Trophoblast cell (in vitro differentiated cells and primary cell): ENCODE results near the gene ZNF148.

Source experiments
- DNase-seq, 2 donors: peaks; one replicate each; pipeline ENCODE4 v3.0.0-alpha.2; 2016
- H2AFZ ChIP-seq: 2 replicates; pipeline ENCODE4 v1.6.1; 2013; ENCODE audit warnings: low read length, moderate library complexity, mild to moderate bottlenecking; ENCODE audit not compliant: insufficient read depth, poor library complexity
- H2AK5ac ChIP-seq: 2 replicates; pipeline ENCODE4 v1.6.1; 2013; ENCODE audit warnings: mild to moderate bottlenecking, low read length
- H2BK120ac ChIP-seq: 2 replicates; pipeline ENCODE4 v1.6.1; 2013; ENCODE audit warnings: low read length, mild to moderate bottlenecking, moderate library complexity; ENCODE audit not compliant: insufficient read depth, poor library complexity
- H2BK12ac ChIP-seq: 2 replicates; pipeline ENCODE4 v1.6.1; 2013; ENCODE audit warnings: mild to moderate bottlenecking, low read length, moderate library complexity
- H2BK5ac ChIP-seq: 2 replicates; pipeline ENCODE4 v1.6.1; 2013; ENCODE audit warnings: low read length, low read depth, moderate library complexity, mild to moderate bottlenecking; ENCODE audit not compliant: poor library complexity
- H3K14ac ChIP-seq: 2 replicates; pipeline ENCODE4 v1.6.1; 2013; ENCODE audit warnings: mild to moderate bottlenecking, low read length
- H3K18ac ChIP-seq: 2 replicates; pipeline ENCODE4 v1.6.1; 2013; ENCODE audit warnings: mild to moderate bottlenecking, low read length
- H3K23ac ChIP-seq: 2 replicates; pipeline ENCODE4 v1.6.1; 2013; ENCODE audit warnings: low read length
- H3K27ac ChIP-seq: 2 replicates; pipeline ENCODE4 v1.5.1; 2013; ENCODE audit warnings: low read depth, mild to moderate bottlenecking, inconsistent platforms, low read length, moderate library complexity
- H3K27me3 ChIP-seq: 2 replicates; pipeline ENCODE4 v1.6.1; 2013; ENCODE audit warnings: inconsistent platforms, mild to moderate bottlenecking, low read length, moderate library complexity; ENCODE audit not compliant: insufficient read depth
- H3K36me3 ChIP-seq, 2 experiments: 1 replicate in 1 of 2; 2 replicates in 1 of 2; pipeline ENCODE4 v1.6.1; 2013; ENCODE audit warnings: low read length in 2 of 2, mild to moderate bottlenecking in 2 of 2, moderate library complexity in 1 of 2; ENCODE audit not compliant: insufficient read depth in 2 of 2, control insufficient read depth in 1 of 2
- H3K4ac ChIP-seq: 2 replicates; pipeline ENCODE4 v1.6.1; 2013; ENCODE audit warnings: low read depth, mild to moderate bottlenecking, low read length, moderate library complexity
- H3K4me1 ChIP-seq, 2 experiments: 1 replicate in 1 of 2; 2 replicates in 1 of 2; pipeline ENCODE4 v1.6.1; 2013; ENCODE audit warnings: low read length in 2 of 2, mild to moderate bottlenecking in 2 of 2, moderate library complexity in 1 of 2; ENCODE audit not compliant: insufficient read depth in 2 of 2, control insufficient read depth in 1 of 2
- H3K4me2 ChIP-seq: 2 replicates; pipeline ENCODE4 v1.6.1; 2013; ENCODE audit warnings: inconsistent platforms, mild to moderate bottlenecking, low read length, moderate library complexity
- H3K4me3 ChIP-seq: 2 replicates; pipeline ENCODE4 v1.5.1; 2013; ENCODE audit warnings: mild to moderate bottlenecking, low read depth, low read length, inconsistent platforms
- H3K79me1 ChIP-seq: one replicate; pipeline ENCODE4 v1.6.1; 2013; ENCODE audit warnings: low read length
- H3K79me2 ChIP-seq: 2 replicates; pipeline ENCODE4 v1.6.1; 2013; ENCODE audit warnings: low read length, mild to moderate bottlenecking; ENCODE audit not compliant: control insufficient read depth, insufficient read depth, poor library complexity
- H3K9ac ChIP-seq: 2 replicates; pipeline ENCODE4 v1.6.1; 2013; ENCODE audit warnings: mild to moderate bottlenecking, low read length
- H3K9me3 ChIP-seq: 2 replicates; pipeline ENCODE4 v1.6.1; 2013; ENCODE audit warnings: low read depth, mild to moderate bottlenecking, control low read depth, inconsistent platforms, low read length; ENCODE audit not compliant: insufficient read depth
- H4K12ac ChIP-seq: 2 replicates; pipeline ENCODE4 v1.6.1; 2013; ENCODE audit warnings: low read depth, mild to moderate bottlenecking, low read length, moderate library complexity
- H4K8ac ChIP-seq: 2 replicates; pipeline ENCODE4 v1.6.1; 2013; ENCODE audit warnings: low read depth, mild to moderate bottlenecking, low read length, moderate library complexity
- H4K91ac ChIP-seq: one replicate; pipeline ENCODE4 v1.6.1; 2013; ENCODE audit warnings: low read depth, mild to moderate bottlenecking, low read length, moderate library complexity
- WGBS: extraction: QIAGEN DNeasy Blood & Tissue Kit; methylation state at CpG from one replicate; pipeline ENCODE4 v1.1.7; 2013; ENCODE audit warnings: missing lambda C conversion rate; ENCODE audit not compliant: insufficient read length, insufficient coverage; ENCODE audit errors: extremely low coverage; 5-methylcytosine and 5-hydroxymethylcytosine counted together

Gene ZNF148

DNA sequence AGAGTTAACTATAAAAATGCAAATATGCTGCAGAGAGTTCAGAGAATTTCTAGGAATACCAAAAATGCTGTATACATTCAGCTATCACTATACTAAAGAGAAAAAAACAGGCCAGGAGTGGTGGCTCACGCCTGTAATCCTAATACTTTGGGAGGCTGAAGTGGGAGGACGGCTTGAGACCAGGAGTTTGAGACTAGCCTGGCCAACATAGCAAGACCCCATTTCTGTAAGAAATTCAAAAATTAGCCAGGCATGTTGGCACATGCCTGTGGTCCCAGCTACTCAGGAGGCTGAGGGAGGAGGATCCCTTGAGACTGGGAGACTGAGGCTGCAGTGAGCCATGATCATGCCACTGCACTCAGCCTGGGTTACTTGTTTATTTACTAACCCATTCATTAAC is 87.9 kb downstream of the ZNF148 start:
- H4K12ac ChIP-seq: no peak overlapping the region
- no peak overlapping the region for H3K14ac ChIP-seq
- DNase-seq: no peak
- no peak overlapping the region for H4K91ac ChIP-seq
- no peak overlapping the region for H4K8ac ChIP-seq
- no peak overlapping the region for H2AFZ ChIP-seq
- H3K4me3 ChIP-seq: no peak overlapping the region
- no peaks in the 10 kb centered on the region for H3K27me3 ChIP-seq
- no peak overlapping the region for H3K4ac ChIP-seq
- WGBS: no CpG with 5 or more reads among the region's 2 CpGs
- H3K23ac ChIP-seq: no peak overlapping the region
- no peak overlapping the region for H3K9ac ChIP-seq
- no peak overlapping the region for H3K4me2 ChIP-seq
- H2BK120ac ChIP-seq: no peak overlapping the region
- H3K36me3 ChIP-seq: peaks cover 0 to 5% of the 10 kb centered on the region in 2 experiments
- no peak overlapping the region for H3K18ac ChIP-seq
- no peaks in the 10 kb centered on the region for H3K79me2 ChIP-seq
- H3K79me1 ChIP-seq: no peaks in the 10 kb centered on the region
- no peak overlapping the region for H2AK5ac ChIP-seq
- H3K27ac ChIP-seq: no peak overlapping the region
- no peak overlapping the region for H2BK12ac ChIP-seq
- no peaks in the 10 kb centered on the region for H3K4me1 ChIP-seq
- H2BK5ac ChIP-seq: no peak overlapping the region
- no peaks in the 10 kb centered on the region for H3K9me3 ChIP-seq

GRCh38 chr3:125281381-125281780 is 93.7 kb downstream of the ZNF148 start:
- Histone ChIP-seq H3K4me3 (no peak overlapping the region), H3K4me1 (no peaks in the 10 kb centered on the region), H3K9me3 (no peaks in the 10 kb centered on the region), H3K27ac (no peak overlapping the region), H2AFZ (no peak overlapping the region), H3K9ac (no peak overlapping the region), H2BK120ac (no peak overlapping the region), H3K36me3 (peaks cover 0 to 2% of the 10 kb centered on the region in 2 experiments), H3K23ac (no peak overlapping the region), H2AK5ac (no peak overlapping the region), H4K8ac (no peak overlapping the region), H3K14ac (no peak overlapping the region), H3K27me3 (no peaks in the 10 kb centered on the region), H2BK12ac (no peak overlapping the region), H3K79me1 (no peaks in the 10 kb centered on the region), H3K79me2 (no peaks in the 10 kb centered on the region), H4K12ac (no peak overlapping the region), H3K18ac (no peak overlapping the region), H2BK5ac (no peak overlapping the region), H4K91ac (no peak overlapping the region), H3K4ac (no peak overlapping the region), H3K4me2 (no peak overlapping the region)
- no peak for DNase-seq
- WGBS: no CpG with 5 or more reads among the region's 1 CpG

- no peak overlapping the region for H4K91ac ChIP-seq
- no peak overlapping the region for H4K8ac ChIP-seq
- no peak overlapping the region for H3K23ac ChIP-seq
- H2BK120ac ChIP-seq: no peak overlapping the region
- H3K4me3 ChIP-seq: no peak overlapping the region
- H3K27me3 ChIP-seq: no peaks in the 10 kb centered on the region
- H3K9ac ChIP-seq: no peak overlapping the region
- no peaks in the 10 kb centered on the region for H3K79me1 ChIP-seq
- H3K4me1 ChIP-seq: no peaks in the 10 kb centered on the region
- H3K18ac ChIP-seq: no peak overlapping the region
- no peak overlapping the region for H3K4me2 ChIP-seq
- H2BK5ac ChIP-seq: no peak overlapping the region
- H3K36me3 ChIP-seq: peaks cover 0 to 2% of the 10 kb centered on the region in 2 experiments
- no peak overlapping the region for H2AK5ac ChIP-seq
- H2AFZ ChIP-seq: no peak overlapping the region
- no peaks in the 10 kb centered on the region for H3K79me2 ChIP-seq
- no peak overlapping the region for H3K14ac ChIP-seq
- H2BK12ac ChIP-seq: no peak overlapping the region
- no CpG with 5 or more reads among the region's 2 CpGs for WGBS
- no peak for DNase-seq
- no peak overlapping the region for H4K12ac ChIP-seq
- H3K4ac ChIP-seq: no peak overlapping the region
- H3K27ac ChIP-seq: no peak overlapping the region
- H3K9me3 ChIP-seq: no peaks in the 10 kb centered on the region
Measured at GRCh38 chr3:125280668-125281361, 94.3 kb downstream of the ZNF148 start.

GRCh38 chr3:125278155-125278554 is 97.0 kb downstream of the ZNF148 start:
- no peak overlapping the region for H3K9ac ChIP-seq
- no peak overlapping the region for H3K4me3 ChIP-seq
- no peak overlapping the region for H2BK120ac ChIP-seq
- no peak overlapping the region for H2BK5ac ChIP-seq
- H2AK5ac ChIP-seq: no peak overlapping the region
- H3K27ac ChIP-seq: no peak overlapping the region
- H3K36me3 ChIP-seq: peaks cover 0 to 2% of the 10 kb centered on the region in 2 experiments
- no peak for DNase-seq
- H3K4me2 ChIP-seq: no peak overlapping the region
- no peak overlapping the region for H4K12ac ChIP-seq
- no peak overlapping the region for H3K23ac ChIP-seq
- no peak overlapping the region for H3K4ac ChIP-seq
- H3K27me3 ChIP-seq: no peaks in the 10 kb centered on the region
- H2BK12ac ChIP-seq: no peak overlapping the region
- H4K91ac ChIP-seq: no peak overlapping the region
- no peak overlapping the region for H3K18ac ChIP-seq
- no peaks in the 10 kb centered on the region for H3K79me1 ChIP-seq
- no peak overlapping the region for H2AFZ ChIP-seq
- H3K9me3 ChIP-seq: no peaks in the 10 kb centered on the region
- H3K4me1 ChIP-seq: no peaks in the 10 kb centered on the region
- H4K8ac ChIP-seq: no peak overlapping the region
- no peaks in the 10 kb centered on the region for H3K79me2 ChIP-seq
- no peak overlapping the region for H3K14ac ChIP-seq
- WGBS: no CpG with 5 or more reads among the region's 2 CpGs
